Fibroblast of villous mesenchyme (primary cell): ENCODE measurements around the gene DDHD1. TPM values are rescaled to one million over a fixed set of nuclear protein-coding genes. Genes with fewer than 3 reads are reported as not detected.

Experiments
- DNase-seq: peaks from one replicate; pipeline ENCODE4 v3.0.0-alpha.2; 2010; ENCODE audit warnings: low read depth
- H3K4me3 ChIP-seq: 2 replicates; pipeline ENCODE4 v1.5.1; 2011; ENCODE audit warnings: low read depth, mild to moderate bottlenecking, low read length
- CTCF ChIP-seq: IDR thresholded peaks from 2 replicates; pipeline ENCODE4 v1.5.1; 2012; ENCODE audit warnings: low read depth, mild to moderate bottlenecking, low read length; ENCODE audit not compliant: insufficient read depth
- total RNA-seq: library from RNA; depleted of rRNA; stranded (reverse); fragments of >200 nt; gene quantifications from 2 replicates; pipeline ENCODE4 v1.2.3, GENCODE V29; 2012

DDHD1 gene
- total RNA-seq, 1 donor, result 42.7 TPM

- DNase-seq, result peak; percentile 43
- no peak for TF ChIP-seq CTCF
- peak overlapping the region; percentile 86 for H3K4me3 ChIP-seq
These were observed 788 bp downstream of the DDHD1 start for GRCh38 chr14:53152184-53152886.

- peak; percentile 37 for DNase-seq
- peak overlapping the region; percentile 86 for H3K4me3 ChIP-seq
- no peak for TF ChIP-seq CTCF
These were observed 1.5 kb downstream of the DDHD1 start for GRCh38 chr14:53151523-53152183.

GRCh38 chr14:53149668-53150316, 3.3 kb downstream of the DDHD1 start:
- no peak for TF ChIP-seq CTCF
- H3K4me3 ChIP-seq, result peak overlapping the region; percentile 86
- no peak for DNase-seq

GRCh38 chr14:53148671-53149070, 4.5 kb downstream of the DDHD1 start:
- no peak for TF ChIP-seq CTCF
- H3K4me3 ChIP-seq, result no peak overlapping the region
- no peak for DNase-seq

- TF ChIP-seq CTCF, result no peak
- no peak for DNase-seq
- H3K4me3 ChIP-seq, result no peak overlapping the region
These were observed 5.2 kb downstream of the DDHD1 start for GRCh38 chr14:53147893-53148292.

GRCh38 chr14:53147208-53147607, 5.9 kb downstream of the DDHD1 start:
- TF ChIP-seq CTCF, result no peak
- no peak for DNase-seq
- no peak overlapping the region for H3K4me3 ChIP-seq
